GM18907 (cell line): ENCODE results near the gene PRR11.
"Not testable (repeated sequence)": the region's sequence is repeated elsewhere in the genome, so short reads cannot be mapped to it uniquely, and the experiment has no call there.

ENCODE experiments used
- ATAC-seq: cut with Tn5 transposase; IDR thresholded peaks from one replicate; pipeline ENCODE4 v1.9.1; 2021; ENCODE audit warnings: mild to moderate bottlenecking, moderate library complexity; ENCODE audit not compliant: unreplicated experiment

PRR11 gene

DNA sequence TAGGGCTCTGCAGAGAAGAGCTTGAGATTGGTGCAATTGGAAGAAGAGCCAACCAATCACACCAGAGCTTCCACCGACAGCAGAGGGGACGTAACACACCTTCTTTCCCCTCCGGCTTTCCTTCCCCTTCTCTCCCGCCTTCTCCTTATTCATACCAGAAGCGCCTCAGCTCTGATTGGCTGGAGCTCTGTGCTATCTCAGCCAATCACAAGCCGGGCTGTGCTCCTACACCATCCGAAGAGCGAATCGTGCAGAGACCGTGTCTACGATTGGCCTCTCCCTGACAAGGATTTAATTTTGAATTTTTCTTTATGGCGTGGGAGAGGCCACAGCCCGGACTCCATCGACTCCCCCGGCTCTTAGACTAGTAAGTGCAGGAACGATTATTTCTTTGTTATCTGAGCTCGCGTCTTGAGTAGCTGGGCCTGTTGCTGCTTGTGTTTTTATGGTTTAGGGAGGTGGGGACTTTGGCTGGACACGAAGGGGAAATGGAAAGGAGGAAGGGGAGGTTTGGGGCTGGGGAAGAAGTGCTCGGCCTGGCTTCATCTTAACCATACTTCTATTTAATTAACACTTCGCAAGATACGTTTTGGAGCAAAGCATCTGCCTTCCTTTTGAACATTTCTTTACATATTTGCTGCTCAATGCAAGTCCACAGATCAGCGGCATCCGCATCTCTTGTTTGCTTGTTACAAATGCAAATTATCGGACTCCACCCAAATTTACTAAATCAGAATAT is at the start of gene PRR11:
Gene PRR11, plus strand, starts transcription at position 308 of the 739 bp plus-strand sequence. CDS start 14,007 bp downstream, outside the sequence.
- ATAC-seq: peak; percentile 86

DNA sequence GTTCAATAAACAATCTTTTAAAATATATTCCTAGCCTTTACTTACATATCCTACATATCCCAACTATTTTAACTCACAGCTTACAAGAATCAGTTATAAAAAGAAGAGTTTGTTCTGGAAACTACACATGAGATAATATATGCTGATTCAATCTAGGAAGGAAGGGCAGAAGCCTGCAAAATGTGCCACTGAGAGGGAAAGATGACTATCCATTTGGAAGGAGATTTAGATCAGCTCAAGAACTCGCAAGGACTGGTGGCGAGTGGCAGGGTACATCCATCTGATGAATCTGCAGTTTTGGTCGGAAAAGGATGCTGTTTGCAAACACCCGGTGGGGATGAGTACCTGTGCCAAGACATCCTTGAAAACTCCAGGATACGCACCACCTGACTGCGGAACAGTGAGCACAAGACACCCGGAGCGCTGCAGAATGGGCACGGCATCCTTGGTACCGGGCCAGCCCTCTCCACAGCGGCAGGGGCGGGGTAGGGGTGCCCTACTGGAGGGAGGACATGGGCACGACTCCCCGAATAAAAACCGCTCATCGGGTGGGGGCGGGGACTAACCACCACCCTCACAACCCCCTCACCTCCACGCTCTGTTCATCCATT is 49.6 kb upstream of the PRR11 start:
- ATAC-seq: peak; percentile 38

DNA sequence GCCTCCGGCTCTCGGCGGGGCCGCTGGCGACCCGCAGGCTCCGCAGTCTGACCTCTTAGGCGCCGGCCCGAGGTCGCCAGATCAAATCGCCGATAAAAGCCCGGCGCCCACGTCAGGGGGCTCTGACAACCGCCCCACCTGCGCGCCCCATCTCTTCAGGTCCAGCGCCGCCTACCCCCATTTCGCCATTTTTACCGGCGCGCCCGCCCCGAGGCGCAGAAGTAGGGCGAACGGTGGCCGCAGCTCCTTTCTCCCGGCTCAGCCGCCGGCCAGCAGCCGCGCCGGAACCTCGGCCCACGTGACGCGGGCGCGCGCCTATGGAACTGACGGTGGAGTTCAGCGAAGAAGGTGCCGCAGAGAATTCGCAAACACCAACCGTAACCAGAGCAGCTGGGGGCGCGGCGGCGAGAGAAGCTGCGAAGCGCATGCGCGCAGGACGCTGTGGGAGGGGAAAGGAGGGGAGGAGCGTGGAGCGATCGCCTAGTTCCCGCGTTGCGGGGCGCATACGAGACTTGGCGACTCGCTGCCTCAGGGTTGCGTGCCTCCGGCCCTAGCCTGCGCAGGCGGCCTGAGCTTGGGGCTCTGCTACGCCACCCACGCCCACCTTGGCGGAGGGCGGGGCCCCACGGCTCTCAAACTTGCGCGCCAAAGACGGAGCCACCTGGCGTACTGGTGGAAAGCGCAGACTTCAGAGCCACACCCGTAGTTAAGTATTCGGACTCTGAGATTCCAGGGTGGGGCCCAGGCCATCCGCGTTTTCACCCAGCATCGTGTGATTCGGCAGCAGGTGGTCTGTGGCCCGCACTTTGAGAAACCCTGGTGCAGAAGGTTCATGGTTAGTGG is 48.9 kb upstream of the PRR11 start, which contains the start of gene TRIM37:
Gene TRIM37, minus strand, starts transcription at position 418 of the 843 bp plus-strand sequence. CDS start 419 bp downstream, outside the sequence.
- ATAC-seq: peak; percentile 91

DNA sequence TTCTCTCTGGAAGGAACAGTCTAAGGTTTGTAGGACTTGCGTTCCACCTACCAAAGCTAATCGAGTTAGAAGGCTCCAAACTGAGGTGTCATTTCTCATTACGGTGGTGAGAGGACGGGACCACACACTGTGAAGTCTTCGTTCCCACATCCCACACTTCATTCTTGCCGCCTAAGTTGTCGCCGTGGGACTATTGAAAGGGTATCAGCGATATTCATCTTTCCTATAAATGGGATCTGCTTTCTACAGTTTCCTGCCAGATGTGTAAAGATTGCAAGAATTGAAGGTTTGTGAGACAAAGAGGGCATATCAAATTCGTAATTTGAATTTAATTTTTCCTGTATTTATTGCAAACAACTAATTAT is 48.3 kb upstream of the PRR11 start:
- ATAC-seq: no peak

DNA sequence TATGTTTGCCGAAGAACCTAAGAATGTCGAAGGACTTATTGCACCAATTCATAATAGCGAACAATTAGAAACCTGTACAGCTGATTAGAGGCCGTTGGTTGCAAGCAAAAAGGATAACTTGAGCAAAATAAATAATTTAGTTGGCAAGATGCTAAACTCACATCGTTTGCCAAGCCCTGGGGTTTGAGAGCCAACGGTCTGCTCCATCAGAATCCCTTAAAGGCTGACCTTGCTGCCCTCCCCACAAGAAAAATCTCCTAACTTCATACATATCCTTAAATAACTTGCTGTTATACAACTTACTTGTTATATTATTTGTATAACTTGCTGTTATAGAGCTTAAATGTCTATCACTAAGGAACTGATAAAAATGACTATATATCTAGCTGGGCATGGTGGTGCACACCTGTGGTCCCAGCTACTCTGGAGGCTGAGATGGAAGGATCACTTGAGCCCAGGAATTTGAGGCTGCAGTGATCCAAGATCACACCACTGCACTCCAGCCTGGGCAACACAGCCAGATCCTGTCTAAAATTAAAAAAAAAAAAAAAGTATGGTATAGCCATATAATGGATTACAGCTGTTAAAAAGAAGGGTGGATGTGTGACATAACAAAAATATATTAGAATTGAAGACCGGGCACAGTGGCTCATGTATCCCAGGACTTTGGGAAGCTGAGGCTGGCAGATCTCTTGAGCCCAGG is 47.0 kb upstream of the PRR11 start:
- no peak for ATAC-seq

DNA sequence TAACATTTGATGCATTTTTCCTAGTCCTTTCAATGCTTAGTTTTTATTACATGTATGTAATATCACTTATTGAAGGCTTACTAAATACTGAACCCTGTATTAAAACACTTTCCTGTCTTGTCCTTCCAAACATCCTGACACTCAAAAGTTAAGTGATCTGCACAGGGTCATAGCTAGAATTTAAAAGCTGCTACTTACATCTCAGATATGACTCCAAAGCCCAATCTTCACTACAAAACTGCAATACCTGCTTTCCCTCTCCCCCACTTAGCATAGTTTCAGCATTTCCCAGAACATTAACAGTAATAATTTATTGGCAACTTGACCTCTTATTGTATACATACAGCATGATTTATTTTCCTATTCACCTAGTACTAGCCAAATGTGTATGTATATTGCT is 44.6 kb upstream of the PRR11 start:
- ATAC-seq: no peak

DNA sequence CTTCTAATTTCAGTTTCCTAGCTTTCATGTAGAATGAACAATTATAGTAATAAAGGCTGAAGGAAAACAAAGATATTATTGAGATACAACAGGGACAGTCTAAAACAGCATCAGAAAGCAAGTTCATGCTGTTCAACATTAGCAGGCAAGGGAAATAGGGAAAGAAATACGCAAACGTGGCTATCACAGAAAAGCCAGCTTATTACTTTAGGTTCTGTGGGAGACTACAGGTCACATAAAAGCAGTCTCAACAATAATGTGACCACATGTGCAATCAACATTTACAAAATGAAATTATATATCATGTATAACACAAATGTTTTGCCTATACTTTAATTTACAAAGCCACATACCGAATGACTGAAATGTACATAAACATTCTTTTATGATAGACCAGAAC is 44.0 kb upstream of the PRR11 start:
- no peak for ATAC-seq

DNA sequence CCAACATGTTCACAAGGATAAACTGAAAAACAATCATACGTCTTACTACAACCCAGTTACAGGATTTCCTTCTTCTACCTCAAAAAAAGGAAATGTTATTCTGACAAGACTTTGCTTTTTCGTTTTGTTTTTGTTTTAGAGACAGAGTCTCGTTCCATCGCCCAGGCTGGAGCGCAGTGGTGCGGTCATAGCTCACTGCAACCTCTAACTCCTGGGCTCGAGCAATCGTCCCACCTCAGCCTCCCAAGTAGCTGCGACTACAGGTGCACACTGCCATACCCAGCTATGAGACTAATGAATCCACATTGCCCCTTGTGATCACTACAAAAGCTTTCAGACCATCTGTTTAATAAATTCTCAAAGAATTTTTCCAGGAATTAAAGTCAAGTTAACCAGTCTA is 40.1 kb upstream of the PRR11 start:
- ATAC-seq: no peak

DNA sequence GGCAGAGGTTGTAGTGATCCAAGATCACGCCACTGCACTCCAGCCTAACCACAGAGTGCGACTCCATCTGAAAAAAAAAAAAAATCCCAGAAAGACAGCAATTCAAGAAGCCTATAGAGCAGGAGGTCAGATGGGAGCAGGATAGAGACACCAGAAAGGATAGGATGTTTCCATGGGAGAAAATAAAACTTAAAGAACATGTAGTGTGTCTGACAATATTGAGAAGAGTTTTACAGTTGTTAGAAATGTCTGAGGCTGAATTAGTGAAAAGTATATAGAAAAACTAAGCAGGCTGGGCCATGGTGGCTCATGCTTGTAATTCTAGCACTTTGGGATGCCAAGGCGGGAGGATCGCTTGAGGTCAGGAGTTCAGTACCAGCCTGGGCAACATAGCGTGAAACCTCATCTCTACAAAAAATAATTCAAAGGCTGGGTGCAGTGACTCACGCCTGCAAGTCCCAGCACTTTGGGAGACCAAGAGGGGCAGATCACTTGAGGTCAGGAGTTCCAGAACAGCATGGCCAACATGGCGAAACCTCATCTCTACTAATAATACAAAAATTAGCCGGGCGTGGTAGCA is 33.6 kb upstream of the PRR11 start:
- ATAC-seq: no peak

DNA sequence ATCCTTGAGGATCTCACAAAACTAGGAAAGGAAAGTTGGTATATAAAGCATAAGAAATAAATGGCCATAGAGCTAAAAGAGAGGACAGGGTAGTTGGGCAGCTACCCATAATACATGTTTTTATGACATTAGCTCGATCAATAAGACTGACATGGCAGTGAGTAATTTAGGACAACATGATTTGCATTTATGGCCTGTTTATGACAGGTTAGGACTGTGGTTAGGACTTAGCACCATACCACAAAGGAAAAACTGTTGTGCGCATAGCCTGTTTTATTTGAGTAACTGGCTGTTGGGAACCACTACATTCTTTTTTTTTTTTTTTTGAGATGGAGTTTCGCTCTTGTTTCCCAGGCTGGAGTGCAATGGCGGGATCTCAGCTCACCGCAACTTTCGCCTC is 30.9 kb upstream of the PRR11 start:
- ATAC-seq: no peak

DNA sequence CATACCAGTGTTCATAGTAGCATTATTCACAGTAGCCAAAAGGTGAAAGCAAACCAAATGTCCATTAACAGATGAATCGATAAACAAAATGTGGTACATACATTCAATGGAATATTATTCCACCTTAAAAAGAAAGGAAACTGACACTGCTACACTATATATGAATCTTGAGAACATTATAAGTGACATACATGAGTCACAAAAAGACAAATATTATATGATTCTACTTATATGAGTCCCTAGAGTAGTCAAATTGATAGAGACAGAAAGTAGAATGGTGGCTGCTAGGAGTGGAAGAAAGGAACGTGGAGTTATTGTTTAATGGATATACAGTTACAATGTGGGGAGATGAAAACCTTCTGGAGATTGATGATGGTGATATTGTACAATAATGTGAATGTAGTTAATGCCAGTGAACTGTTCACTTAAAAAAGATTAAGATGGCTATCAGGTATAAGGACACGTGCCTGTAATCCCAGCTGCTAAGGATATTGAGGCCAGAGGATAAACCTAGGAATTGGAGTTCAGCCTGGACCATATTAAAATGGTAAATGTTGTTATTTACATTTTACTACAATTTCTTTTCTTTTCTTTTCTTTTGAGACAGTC is 28.6 kb upstream of the PRR11 start:
- no peak for ATAC-seq

DNA sequence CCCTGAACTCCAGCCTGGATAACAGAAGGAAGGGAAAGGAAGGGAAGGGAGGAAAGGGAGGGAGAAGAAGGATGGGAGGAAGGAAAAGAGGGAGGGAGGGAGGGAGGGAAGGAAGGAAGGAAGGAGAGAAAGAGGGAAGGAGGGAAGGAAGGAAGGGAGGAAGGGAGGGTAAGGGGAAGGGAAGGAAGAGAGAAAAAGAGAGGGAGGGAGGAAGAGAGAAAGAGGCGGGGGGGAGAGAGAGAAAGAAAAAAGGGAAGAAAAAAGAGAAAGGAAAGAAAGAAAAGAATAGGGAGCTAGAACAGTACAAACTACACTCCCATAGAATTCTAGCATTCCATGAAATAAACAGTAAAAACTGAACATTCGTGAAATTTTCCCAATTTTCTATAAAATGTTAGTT is 25.7 kb upstream of the PRR11 start:
- ATAC-seq: no peak

DNA sequence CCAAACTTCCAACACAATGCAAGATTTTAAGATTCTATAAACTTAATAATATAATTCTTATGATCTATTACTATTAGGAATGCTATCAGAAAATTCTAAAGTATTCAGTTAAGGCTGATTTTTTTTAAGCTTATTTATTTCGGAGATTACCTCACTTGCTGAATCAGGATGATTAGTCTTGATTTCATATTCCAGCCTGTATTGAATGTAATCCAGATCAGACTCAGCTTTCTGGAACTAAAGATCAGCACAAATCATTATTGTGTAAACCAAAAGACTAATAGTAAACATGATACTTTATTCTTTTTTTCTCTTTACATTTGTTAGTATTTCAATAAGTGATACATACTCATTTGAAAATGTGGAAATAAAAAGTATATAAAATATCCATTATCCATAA is 24.4 kb upstream of the PRR11 start:
- ATAC-seq: no peak

DNA sequence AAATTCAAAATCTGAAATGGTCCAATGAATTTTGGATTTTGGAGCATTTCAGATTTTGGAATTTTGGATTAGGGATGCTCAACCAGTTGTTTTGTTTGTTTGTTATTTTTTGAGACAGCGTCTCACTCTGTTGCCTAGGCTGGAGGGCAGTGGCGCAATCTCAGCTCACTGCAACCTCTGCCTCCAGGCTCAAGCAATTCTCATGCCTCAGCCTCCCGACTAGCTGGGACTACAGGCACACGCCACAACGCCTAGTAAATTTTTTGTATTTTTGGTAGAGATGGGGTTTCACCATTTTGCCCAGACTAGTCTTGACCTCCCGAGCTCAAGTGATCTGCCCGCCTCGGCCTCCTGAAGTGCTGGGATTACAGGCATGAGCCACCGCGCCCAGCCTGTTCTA is 17.2 kb upstream of the PRR11 start:
- ATAC-seq: not testable (repeated sequence)

DNA sequence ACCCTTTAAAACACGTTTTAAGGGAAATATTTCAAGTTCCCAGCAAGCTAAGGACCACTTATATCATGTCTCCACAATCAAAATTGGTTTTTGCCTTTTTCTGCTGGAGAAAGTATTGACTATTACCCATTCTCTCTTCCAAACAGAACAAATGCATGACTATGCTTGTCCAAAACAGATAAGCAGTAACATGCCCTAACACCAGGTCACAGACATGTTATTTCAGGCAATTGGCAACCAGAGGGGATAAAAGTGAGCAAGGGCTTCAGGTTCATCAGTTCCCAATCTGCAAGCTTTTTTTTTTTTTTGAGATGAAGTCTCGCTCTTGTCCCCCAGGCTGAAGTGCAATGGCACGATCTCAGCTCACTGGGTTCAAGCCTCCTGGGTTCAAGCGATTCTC is 15.6 kb upstream of the PRR11 start:
- no peak for ATAC-seq

DNA sequence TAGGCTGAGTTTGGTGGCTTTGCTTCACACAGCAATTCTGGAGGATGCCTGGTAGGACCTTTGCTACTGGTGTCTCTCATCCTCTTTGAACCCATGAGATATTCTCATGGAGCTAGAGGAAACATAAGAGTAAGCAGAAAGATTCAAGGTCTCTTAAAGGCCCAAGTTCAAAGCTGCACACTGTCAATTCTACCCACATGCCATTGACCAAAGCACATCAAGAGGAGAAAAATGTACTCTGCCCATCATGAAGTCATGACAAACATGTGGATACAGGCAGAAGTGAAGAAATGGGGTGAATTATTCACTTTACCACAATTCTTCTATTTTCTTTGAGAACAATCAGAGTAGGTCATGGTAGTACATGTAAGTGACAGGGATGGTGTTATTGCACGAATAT is 13.7 kb upstream of the PRR11 start:
- no peak for ATAC-seq

DNA sequence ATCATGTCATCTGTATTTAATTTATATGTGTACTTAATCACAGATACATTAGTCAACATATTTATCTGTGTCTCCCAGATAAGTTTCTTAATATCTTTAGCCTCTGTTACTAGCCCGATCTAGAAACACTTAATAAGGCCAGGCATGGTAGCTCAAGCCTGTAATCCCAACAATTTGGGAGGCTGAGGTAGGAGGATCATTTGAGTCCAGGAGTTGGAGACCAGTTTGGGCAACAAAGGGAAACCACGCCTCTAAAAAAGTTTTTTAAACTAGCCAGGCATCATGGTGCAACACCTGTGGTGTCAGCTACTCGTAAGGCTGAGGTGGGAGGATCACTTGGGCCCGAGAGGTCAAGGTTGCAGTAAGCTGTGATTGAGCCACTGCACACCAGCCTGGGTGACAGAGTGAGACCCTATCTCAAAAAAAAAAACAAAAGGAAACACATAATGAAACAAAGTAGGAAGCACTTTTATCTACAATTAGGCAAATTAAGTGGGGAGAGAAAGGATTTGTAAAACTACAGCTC is 9.9 kb upstream of the PRR11 start:
- no peak for ATAC-seq

DNA sequence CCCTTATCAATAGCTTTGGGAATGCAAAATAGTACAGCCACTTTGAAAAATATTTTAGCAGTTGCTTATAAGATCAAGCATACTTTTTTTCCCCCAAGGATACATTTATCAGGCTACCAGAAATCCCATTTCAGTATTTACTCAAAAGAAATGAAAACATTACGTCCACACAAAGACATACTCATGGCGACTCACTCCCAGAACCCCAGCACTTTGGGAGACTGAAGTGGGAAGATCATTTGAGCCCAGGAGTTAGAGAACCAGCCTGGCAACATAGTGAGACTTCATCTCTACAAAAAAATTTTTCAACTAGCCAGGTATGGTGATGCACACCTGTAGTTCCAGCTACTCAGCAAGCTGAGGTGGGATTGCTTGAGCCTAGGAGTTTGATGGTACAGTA is 6.5 kb upstream of the PRR11 start:
- no peak for ATAC-seq

DNA sequence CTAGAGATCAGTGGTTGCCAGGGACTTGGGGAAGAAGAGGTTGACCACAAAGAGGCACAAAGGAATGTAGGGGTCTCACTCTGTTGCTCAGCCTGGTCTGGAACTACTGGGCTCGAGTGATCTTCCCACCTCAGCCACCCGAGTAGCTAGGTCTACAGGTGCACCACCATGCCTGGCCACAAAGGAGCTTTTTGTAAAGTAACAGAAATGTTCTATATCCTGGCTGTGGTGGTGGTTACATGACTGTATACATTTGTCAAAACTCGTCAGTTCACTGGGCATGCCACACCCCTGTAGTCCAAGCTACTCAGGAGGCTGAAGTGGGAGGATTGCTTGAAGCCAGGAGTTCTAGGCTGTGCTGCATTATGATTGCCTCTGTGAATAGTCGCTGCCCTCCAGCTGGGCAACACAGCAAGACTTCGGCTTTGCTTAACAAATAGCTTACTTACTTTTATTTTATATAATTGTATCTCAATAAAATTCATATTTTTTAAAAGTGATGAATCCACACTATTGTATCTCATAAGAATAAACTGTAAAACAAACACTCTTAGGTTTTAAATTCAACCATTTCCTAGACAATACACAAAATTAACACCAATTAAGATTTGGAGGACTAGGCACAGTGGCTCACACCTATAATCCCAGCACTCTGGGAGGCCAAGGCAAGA is 5.6 kb upstream of the PRR11 start:
- no peak for ATAC-seq

DNA sequence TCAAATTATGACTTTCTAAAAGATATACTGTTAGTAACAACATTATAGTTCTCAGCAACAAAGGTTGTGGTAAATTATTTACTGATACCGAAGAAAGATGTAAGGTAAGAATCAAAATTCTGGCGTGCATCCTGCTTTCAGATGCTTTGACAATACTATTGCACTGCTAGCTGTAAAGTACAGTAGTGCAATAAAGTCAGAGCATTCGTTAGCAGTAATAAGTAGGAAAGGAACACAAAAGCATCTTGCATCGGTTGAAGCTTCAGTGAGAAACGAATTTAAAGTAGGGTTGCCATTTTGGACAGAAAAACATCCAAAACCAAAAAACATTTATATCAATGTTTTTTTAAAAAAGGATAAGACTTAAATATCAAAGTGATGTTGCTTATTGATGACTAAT is 4.5 kb upstream of the PRR11 start:
- no peak for ATAC-seq
